ENCODE data around the gene LUZP4.
"Not testable (repeated sequence)": the region's sequence is repeated elsewhere in the genome, so short reads cannot be mapped to it uniquely, and the experiment has no call there.

Gene LUZP4

DNA sequence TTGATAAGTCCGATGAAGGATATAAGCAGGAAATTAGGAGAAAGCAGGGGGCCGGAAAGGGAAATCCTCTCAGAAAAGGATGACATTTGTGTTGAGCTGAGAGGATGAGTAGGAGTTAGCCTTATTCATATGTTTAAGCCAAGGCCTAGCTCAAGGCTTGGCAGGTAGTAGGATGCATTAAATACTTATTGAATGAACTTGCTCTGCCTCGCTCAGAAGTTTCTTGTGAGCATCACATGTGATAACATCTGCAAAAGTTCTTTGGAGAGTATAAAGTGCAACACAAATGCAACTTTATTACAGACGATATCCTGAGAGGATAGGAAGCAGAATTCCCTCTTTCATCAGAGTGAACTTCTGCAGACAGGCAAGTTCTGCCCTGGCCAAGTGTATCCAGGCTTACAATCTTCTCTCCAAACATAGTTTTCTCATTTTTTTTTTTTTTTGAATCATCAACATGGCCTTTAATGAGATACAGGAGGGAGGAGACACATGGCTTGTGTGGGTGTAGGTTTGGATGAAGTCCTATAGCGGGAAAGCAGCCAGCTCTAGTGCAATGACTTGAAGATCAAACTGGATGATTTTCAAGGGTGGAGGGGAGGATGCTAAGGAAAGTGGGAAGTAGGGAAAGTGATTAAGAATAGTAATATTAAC lies 48.1 kb downstream of the LUZP4 start:
- no peak for DNase-seq

DNA sequence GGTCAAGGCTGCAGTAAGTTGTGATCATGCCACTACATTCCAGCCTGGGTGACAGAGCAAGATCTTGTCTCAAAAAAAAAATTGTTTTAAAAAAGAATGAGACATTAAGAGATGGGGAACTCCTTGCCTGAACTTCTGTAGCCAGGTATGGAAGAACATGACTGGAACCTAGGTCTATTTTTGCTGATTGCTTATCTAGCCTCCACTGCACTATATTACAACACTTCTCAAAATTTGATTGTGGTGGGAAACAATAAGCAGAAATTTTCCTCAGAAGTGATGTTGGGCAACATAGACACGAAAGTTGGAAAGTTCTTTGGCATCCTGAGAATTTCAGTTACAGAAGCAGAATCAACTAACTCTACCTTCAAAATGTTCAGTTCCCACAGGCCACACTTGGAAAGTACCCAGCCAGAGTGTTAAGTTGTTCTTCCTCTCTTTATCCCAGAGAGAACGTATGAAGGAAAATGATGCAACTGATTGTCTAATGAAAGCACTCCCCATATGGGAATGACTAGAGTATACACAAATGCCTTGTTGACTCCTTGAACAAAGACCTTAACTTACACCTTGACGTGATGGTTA lies 50.0 kb downstream of the LUZP4 start:
- DNase-seq = no peak

DNA sequence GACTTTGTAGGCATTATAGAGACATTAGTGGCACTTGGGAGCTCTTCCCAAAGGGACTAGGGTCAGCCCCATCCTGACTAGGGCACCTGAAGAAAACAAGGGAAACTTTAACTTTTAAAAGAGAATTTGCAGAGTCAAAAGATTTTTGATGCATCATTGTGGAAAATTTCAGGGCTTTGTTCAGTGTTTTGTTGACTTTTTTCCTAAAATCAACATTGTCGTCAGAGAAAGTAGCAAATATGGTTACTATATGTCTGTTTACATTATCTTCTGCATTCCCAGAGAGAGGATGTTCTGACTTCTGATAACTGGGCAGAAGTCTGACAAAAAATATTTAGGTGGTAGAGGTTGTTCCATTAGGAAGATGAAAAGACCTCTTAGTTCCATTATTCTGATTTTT lies 51.9 kb downstream of the LUZP4 start:
- no peak for DNase-seq

DNA sequence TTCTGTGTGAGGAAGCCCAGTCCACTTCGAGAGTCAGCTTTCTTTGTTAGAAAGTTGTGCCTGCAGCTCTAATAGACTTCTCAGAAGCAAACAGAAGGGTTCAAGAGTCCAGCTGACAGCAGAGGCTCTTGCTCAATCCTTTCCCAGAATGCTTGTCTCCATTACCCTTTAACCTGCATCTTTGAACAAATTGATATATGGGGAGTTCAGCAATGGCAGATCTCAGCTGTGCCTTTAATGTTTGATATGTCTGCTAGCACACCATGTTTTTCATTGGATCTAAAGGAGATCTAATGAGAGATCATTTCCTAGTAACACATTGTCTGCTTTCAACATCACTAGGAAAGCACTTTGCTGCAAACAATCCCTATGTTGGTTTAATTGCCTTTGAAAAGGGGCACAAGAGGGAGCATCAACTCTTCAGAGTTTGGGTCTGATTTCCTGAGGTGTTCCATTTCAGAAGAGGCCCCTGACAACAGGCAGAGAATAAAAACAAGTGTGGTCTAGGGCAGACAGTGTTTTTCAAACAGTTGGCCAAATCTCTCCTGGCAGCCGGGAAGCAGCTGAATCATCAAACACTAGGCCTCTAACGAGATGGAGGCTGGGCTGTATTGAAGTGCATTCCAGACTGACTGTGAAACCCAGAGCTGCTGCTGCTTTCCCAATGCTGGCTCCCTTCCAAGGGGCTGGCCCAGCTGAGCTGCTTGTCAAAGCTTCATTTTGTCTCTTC lies 55.5 kb downstream of the LUZP4 start:
- DNase-seq = no peak

DNA sequence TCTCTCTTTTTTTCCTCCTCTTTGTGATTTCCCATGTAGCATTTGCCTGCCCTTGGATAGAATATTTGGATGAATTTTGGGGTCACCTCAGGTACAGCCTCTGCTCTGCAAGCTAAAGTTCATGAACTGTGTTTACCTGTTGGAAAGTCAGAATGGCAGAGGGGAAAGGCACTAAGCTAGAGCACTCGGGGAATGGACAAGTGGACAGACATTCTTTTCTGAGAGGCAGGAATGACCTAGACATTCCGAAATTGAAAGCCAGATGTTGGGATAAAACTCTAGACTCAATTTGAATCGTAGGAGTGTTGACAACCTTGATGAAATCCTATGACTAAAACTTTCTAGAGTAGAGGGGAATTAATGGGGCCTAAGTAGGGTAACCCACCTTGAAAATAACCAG lies 56.1 kb downstream of the LUZP4 start:
- DNase-seq = no peak

DNA sequence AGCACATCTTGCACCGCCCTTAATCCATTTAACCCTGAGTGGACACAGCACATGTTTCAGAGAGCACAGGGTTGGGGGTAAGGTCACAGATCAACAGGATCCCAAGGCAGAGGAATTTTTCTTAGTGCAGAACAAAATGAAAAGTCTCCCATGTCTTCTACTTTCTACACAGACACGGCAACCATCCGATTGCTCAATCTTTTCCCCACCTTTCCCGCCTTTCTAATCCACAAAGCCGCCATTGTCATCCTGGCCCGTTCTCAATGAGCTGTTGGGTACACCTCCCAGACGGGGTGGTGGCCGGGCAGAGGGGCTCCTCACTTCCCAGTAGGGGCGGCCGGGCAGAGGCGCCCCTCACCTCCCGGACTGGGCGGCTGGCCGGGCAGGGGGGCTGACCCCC lies 57.2 kb downstream of the LUZP4 start:
- not testable (repeated sequence) for DNase-seq

DNA sequence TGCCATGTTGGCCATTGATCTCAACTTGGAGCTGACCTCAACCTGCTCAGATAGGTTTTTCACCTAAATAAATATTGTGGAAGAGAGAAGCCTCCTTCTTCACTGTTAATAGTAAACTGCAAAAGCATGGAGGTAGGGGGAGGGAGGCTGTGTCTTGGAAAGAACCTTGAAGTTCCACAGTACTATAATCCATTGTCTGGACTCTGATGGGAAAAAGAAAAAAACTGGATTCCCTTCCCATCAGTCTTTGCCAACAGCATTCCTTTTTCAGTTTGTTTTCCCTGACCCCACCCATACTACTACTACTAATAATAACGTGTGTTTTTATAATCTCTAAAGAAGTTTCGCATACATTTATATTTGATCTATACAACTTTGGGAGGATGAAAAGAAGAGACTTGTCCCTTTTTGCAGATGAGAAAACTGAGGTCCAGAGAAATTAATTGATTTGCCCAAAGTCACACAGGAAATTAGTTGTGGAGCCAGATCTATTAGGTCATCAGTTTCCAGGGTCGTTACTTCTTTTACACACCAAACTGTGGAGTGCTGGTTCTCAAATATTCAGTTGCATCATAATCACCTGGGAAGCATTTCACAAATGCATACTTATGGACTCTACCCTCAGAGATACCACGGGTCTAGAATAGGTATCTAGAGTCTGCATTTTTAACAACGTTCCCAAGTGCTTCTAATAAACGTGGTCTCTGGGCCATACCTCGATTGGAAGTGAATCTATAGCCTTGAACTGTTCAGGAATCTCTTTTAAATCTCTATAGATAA lies 59.1 kb downstream of the LUZP4 start:
- no peak for DNase-seq

DNA sequence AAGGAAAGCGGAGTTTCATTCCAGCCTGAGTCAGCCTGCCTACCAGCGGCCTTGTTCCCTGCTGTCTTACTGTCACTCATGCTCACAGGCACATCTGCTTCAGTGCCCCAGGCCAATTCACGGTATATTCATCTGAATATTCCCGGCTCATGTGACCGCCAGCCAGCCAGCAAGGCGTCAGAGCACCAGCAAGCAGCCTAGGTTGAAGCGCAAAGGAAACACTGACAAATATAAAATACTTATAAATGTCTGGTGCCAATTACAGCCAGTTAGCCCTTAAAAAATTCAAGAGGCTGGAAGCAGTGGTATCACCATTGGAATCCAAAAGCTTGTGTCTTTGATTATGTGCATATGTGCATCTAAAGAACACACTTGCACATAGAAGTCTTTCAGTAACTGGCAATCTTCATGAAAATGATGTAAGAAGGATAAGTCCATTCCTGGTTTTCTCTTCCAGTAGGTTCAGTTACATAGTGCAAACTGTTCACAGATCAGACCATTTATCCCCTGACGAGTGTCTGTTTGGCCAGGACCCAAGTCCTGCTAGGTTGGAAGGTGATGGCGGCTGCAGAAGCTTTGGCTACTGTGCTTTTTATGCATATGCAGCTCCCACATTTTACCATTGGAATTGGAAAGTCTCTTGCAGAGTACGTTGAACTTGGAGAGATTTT lies 61.3 kb downstream of the LUZP4 start:
- no peak for DNase-seq

DNA sequence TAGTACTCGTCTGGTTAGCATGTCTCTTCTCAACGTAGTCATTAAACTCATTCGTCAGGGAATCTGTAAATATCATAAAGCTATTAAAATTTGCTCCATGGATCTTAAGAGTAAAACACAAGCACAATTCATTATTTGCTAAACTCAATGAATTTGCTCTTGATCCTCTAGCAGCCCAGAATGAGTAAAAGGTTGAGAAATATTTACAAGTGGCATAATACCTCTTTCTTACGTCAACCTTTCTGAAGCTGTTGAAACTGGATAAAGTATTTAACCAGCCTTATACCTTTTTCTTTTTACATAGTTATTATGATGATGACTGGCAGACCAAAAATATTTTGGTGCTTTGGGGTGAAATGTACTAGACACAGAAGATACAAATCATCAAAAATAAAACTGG lies 66.9 kb downstream of the LUZP4 start:
- DNase-seq = no peak

Measured in CD4-positive, alpha-beta T cell treated with Interleukin-17A for 4 hours (primary cell).